ENCODE data around the gene FBXL16. TPM values are rescaled to one million over a fixed set of nuclear protein-coding genes. Genes with fewer than 3 reads are reported as not detected.

Gene FBXL16
- total and polyA plus RNA-seq, 9 of the 15 experiments (the other 6 are each of a cell fraction or from before 2014, with no cell fraction given), result 0.21 to 8.2 (median 1.7) TPM

- TF ChIP-seq KAT8 (IDR thresholded peaks at IDR 0.05; ENCODE audit: low read depth) (no peak), SMARCA4 (IDR thresholded peaks at IDR 0.05) (no peak), KDM2B (CRISPR knock-in tag; IDR thresholded peaks at IDR 0.05) (no peak), MCM5 (IDR thresholded peaks at IDR 0.05; ENCODE audit: low read depth) (no peak), HLTF (IDR thresholded peaks at IDR 0.05) (no peak), ZBTB9 (CRISPR knock-in tag; IDR thresholded peaks at IDR 0.05) (peak; percentile 78), GABPA (tag; conservative IDR thresholded peaks at IDR 0.05; ENCODE audit: low read depth) (0 out of 2 replicates have a peak, but pooled peaks have one; percentile 32), CEBPZ (IDR thresholded peaks at IDR 0.05; ENCODE audit: borderline replicate concordance, low read depth, low read length) (no peak), ZNF165 (CRISPR knock-in tag; IDR thresholded peaks at IDR 0.05; ENCODE audit: borderline replicate concordance) (no peak), ZKSCAN3 (CRISPR knock-in tag; IDR thresholded peaks at IDR 0.05) (no peak), ELF1 (tag; IDR thresholded peaks at IDR 0.05) (no peak), ZNF655 (CRISPR knock-in tag; IDR thresholded peaks at IDR 0.05) (no peak), PHB (CRISPR knock-in tag; IDR thresholded peaks at IDR 0.05) (no peak), HNRNPUL1 (IDR thresholded peaks at IDR 0.05; ENCODE audit: low read length) (no peak), NFRKB (IDR thresholded peaks at IDR 0.05; ENCODE audit: low read depth) (no peak), ASH1L (IDR thresholded peaks at IDR 0.05; ENCODE audit: borderline replicate concordance, low read depth, partially characterized antibody) (no peak), ZNF316 (IDR thresholded peaks at IDR 0.05) (peak; percentile 5; the same call in 1 of the 2 replicates)
- TF ChIP-seq, protein P1, sequence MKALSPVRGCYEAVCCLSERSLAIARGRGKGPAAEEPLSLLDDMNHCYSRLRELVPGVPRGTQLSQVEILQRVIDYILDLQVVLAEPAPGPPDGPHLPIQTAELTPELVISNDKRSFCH (CRISPR knock-in tag; IDR thresholded peaks at IDR 0.05), result no peak
- TF ChIP-seq, protein P1 (tag; IDR thresholded peaks at IDR 0.05), result peak; percentile 80; the same call in 1 of the 2 replicates
- TF ChIP-seq, protein P2, sequence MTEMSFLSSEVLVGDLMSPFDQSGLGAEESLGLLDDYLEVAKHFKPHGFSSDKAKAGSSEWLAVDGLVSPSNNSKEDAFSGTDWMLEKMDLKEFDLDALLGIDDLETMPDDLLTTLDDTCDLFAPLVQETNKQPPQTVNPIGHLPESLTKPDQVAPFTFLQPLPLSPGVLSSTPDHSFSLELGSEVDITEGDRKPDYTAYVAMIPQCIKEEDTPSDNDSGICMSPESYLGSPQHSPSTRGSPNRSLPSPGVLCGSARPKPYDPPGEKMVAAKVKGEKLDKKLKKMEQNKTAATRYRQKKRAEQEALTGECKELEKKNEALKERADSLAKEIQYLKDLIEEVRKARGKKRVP (CRISPR knock-in tag; IDR thresholded peaks at IDR 0.05), result no peak
- TF ChIP-seq, protein P3, sequence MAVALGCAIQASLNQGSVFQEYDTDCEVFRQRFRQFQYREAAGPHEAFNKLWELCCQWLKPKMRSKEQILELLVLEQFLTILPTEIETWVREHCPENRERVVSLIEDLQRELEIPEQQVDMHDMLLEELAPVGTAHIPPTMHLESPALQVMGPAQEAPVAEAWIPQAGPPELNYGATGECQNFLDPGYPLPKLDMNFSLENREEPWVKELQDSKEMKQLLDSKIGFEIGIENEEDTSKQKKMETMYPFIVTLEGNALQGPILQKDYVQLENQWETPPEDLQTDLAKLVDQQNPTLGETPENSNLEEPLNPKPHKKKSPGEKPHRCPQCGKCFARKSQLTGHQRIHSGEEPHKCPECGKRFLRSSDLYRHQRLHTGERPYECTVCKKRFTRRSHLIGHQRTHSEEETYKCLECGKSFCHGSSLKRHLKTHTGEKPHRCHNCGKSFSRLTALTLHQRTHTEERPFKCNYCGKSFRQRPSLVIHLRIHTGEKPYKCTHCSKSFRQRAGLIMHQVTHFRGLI (CRISPR knock-in tag; IDR thresholded peaks at IDR 0.05), result no peak
Observed at GRCh38 chr16:695355-696089, 10.1 kb downstream of the FBXL16 start (continued).

Data from K562 (cell line).